H1 (cell line): Measurements from ENCODE around the gene ZFAND3. TPM values are rescaled to one million over a fixed set of nuclear protein-coding genes. Genes with fewer than 3 reads are reported as not detected.

ENCODE experiments used
- CTCF ChIA-PET: fragments of 300-600 bp; sonication (Branson Sonifier 250); formaldehyde crosslinking; loops from one replicate; lab custom pipeline; 2021; ENCODE audit not compliant: partially characterized antibody; lab: Charles Lee
- POLR2A ChIA-PET: fragments of 300-600 bp; sonication (Branson Sonifier 250); formaldehyde crosslinking; loops from one replicate; lab custom pipeline; 2021; ENCODE audit warnings: inconsistent platforms; ENCODE audit not compliant: partially characterized antibody; lab: Charles Lee
- DNase-seq, 2 experiments: peaks; one replicate each; pipeline versions ENCODE4 v3.0.0 to v3.0.0-alpha.2; 2010 to 2022; ENCODE audit warnings: low spot score in 2 of 2, low read depth in 1 of 2, mixed read lengths in 1 of 2
- FAIRE-seq: peaks from 2 replicates; lab custom pipeline; 2011; peaks lifted over from hg19 to GRCh38; lab: Jason Lieb, UNC
- H2AFZ ChIP-seq: 2 replicates; pipeline ENCODE4 v1.8.1; 2012; ENCODE audit warnings: low read length, inconsistent platforms
- H2AK5ac ChIP-seq: 2 replicates; pipeline ENCODE4 v1.6.1; 2013; ENCODE audit warnings: low read depth, low read length
- H2BK120ac ChIP-seq: replicated peaks from 2 replicates; pipeline ENCODE3; 2013; ENCODE audit warnings: low read depth, low read length, inconsistent platforms
- H2BK12ac ChIP-seq: 2 replicates; pipeline ENCODE4 v1.6.1; 2013; ENCODE audit warnings: low read depth, low read length
- H2BK15ac ChIP-seq: 2 replicates; pipeline ENCODE4 v1.6.1; 2013; ENCODE audit warnings: low read length
- H2BK20ac ChIP-seq: 2 replicates; pipeline ENCODE4 v1.6.1; 2013; ENCODE audit warnings: low read length
- H2BK5ac ChIP-seq: 2 replicates; pipeline ENCODE4 v1.6.1; 2013; ENCODE audit warnings: low read depth, low read length
- H3K14ac ChIP-seq: 2 replicates; pipeline ENCODE4 v1.6.1; 2013; ENCODE audit warnings: inconsistent platforms; ENCODE audit not compliant: insufficient read length
- H3K18ac ChIP-seq: 2 replicates; pipeline ENCODE4 v1.6.1; 2013; ENCODE audit warnings: low read length; ENCODE audit errors: extremely low read depth
- H3K23ac ChIP-seq: 2 replicates; pipeline ENCODE4 v1.6.1; 2013; ENCODE audit warnings: inconsistent platforms; ENCODE audit not compliant: insufficient read length
- H3K23me2 ChIP-seq: 2 replicates; pipeline ENCODE4 v1.6.1; 2013; ENCODE audit warnings: low read depth, low read length
- H3K27ac ChIP-seq: 2 replicates; pipeline ENCODE4 v1.6.1; 2011; ENCODE audit warnings: low read depth, low read length, inconsistent platforms
- H3K27me3 ChIP-seq, 4 experiments: replicated peaks in 1 of 4; 1 replicate in 1 of 4; 2 replicates in 3 of 4; pipeline versions ENCODE4 v1.6.1 to v1.8.1; 2011 to 2013; ENCODE audit warnings: low read length in 3 of 4, mild to moderate bottlenecking in 3 of 4, inconsistent platforms in 2 of 4, mixed read lengths in 2 of 4, moderate library complexity in 1 of 4; ENCODE audit not compliant: control insufficient read depth in 3 of 4, insufficient read depth in 3 of 4; ENCODE audit errors: extremely low read depth in 1 of 4
- H3K36me3 ChIP-seq, 4 experiments: 2 replicates each; pipeline versions ENCODE4 v1.6.1 to v1.8.1; 2011 to 2013; ENCODE audit warnings: mild to moderate bottlenecking in 4 of 4, low read length in 3 of 4, moderate library complexity in 2 of 4, control low read depth in 1 of 4, inconsistent platforms in 1 of 4; ENCODE audit not compliant: insufficient read depth in 4 of 4, control insufficient read depth in 2 of 4
- H3K4ac ChIP-seq: replicated peaks from 2 replicates; pipeline ENCODE3; 2013; ENCODE audit warnings: low read length, low read depth, mixed read lengths, inconsistent platforms; ENCODE audit not compliant: insufficient read length
- H3K4me1 ChIP-seq, 4 experiments: replicated peaks in 1 of 4; 1 replicate in 1 of 4; 2 replicates in 3 of 4; pipeline versions ENCODE4 v1.6.1 to v1.8.1; 2011 to 2013; ENCODE audit warnings: low read length in 3 of 4, inconsistent platforms in 2 of 4, mixed read lengths in 1 of 4; ENCODE audit not compliant: insufficient read depth in 4 of 4, control insufficient read depth in 3 of 4
- H3K4me2 ChIP-seq, 2 experiments: 2 replicates each; pipeline versions ENCODE4 v1.6.1 to v1.8.1; 2011 to 2013; ENCODE audit warnings: low read depth in 2 of 2, low read length in 2 of 2, control low read depth in 1 of 2, inconsistent platforms in 1 of 2, mild to moderate bottlenecking in 1 of 2; ENCODE audit not compliant: insufficient read depth in 1 of 2
- H3K4me3 ChIP-seq, 4 experiments: fragments of 200-600, 300-600 bp in 1 of 4; sonication (generic), shearing (Covaris generic), sonication (Bioruptor Twin) in 1 of 4; 2 replicates each; pipeline versions ENCODE4 v1.5.1 to v1.8.1; 2011 to 2016; ENCODE audit warnings: low read length in 4 of 4, low read depth in 3 of 4, control low read depth in 2 of 4, inconsistent platforms in 2 of 4, mild to moderate bottlenecking in 2 of 4, mixed read lengths in 1 of 4, moderate library complexity in 1 of 4; ENCODE audit not compliant: insufficient read depth in 2 of 4; ENCODE audit errors: extremely low read depth in 1 of 4
- H3K56ac ChIP-seq: replicated peaks from 2 replicates; pipeline ENCODE3; 2013; ENCODE audit warnings: low read depth, mild to moderate bottlenecking, mixed read lengths, low read length, inconsistent platforms; ENCODE audit not compliant: insufficient read length
- H3K79me1 ChIP-seq: 2 replicates; pipeline ENCODE4 v1.6.1; 2013; ENCODE audit warnings: low read depth, low read length, control low read depth
- H3K79me2 ChIP-seq, 2 experiments: 2 replicates each; pipeline versions ENCODE4 v1.6.1 to v1.8.1; 2012 to 2013; ENCODE audit warnings: low read length in 2 of 2, mild to moderate bottlenecking in 2 of 2, inconsistent platforms in 1 of 2; ENCODE audit not compliant: insufficient read depth in 2 of 2, control insufficient read depth in 1 of 2
- H3K9ac ChIP-seq, 4 experiments: replicated peaks in 1 of 4; 1 replicate in 1 of 4; 2 replicates in 3 of 4; pipeline versions ENCODE4 v1.6.1 to v1.8.1; 2011 to 2013; ENCODE audit warnings: low read depth in 3 of 4, low read length in 3 of 4, control low read depth in 2 of 4, mild to moderate bottlenecking in 2 of 4, moderate library complexity in 2 of 4, inconsistent platforms in 1 of 4; ENCODE audit errors: extremely low read depth in 1 of 4
- H3K9me3 ChIP-seq, 2 experiments: 2 replicates each; pipeline versions ENCODE4 v1.6.1 to v1.8.1; 2012 to 2013; ENCODE audit warnings: mild to moderate bottlenecking in 2 of 2, moderate library complexity in 2 of 2, control low read depth in 1 of 2, inconsistent platforms in 1 of 2, low read depth in 1 of 2, low read length in 1 of 2, mixed read lengths in 1 of 2; ENCODE audit not compliant: insufficient read depth in 2 of 2
- H4K20me1 ChIP-seq, 2 experiments: replicated peaks in 1 of 2; 2 replicates each; pipeline versions ENCODE3 to v1.8.1; 2011 to 2013; ENCODE audit warnings: inconsistent platforms in 2 of 2, low read length in 2 of 2, mild to moderate bottlenecking in 1 of 2; ENCODE audit not compliant: insufficient read depth in 2 of 2, control insufficient read depth in 1 of 2
- H4K5ac ChIP-seq: 2 replicates; pipeline ENCODE4 v1.6.1; 2013; ENCODE audit warnings: low read length, low read depth, mixed read lengths, inconsistent platforms; ENCODE audit not compliant: insufficient read length
- H4K8ac ChIP-seq: 2 replicates; pipeline ENCODE4 v1.8.0; 2013; ENCODE audit warnings: mild to moderate bottlenecking, moderate library complexity, low read length, inconsistent platforms; ENCODE audit not compliant: insufficient read depth; ENCODE audit errors: extremely low read depth
- H4K91ac ChIP-seq: replicated peaks from 2 replicates; pipeline ENCODE3; 2013; ENCODE audit warnings: low read length, mixed read lengths, inconsistent platforms; ENCODE audit not compliant: insufficient read length
- ATF3 ChIP-seq: IDR thresholded peaks from 2 replicates; pipeline ENCODE4 v1.6.1; 2011; ENCODE audit warnings: low read depth, mild to moderate bottlenecking, low read length; ENCODE audit not compliant: insufficient read depth
- BACH1 ChIP-seq: IDR thresholded peaks from 2 replicates; pipeline ENCODE4 v1.6.1; 2012; ENCODE audit warnings: low read length, improper control_type of control experiment
- CHD2 ChIP-seq: IDR thresholded peaks from 2 replicates; pipeline ENCODE4 v1.6.1; 2012; ENCODE audit warnings: low read length, improper control_type of control experiment
- CTBP2 ChIP-seq: IDR thresholded peaks from 2 replicates; pipeline ENCODE4 v1.7.0; 2011; ENCODE audit warnings: borderline replicate concordance, mild to moderate bottlenecking, moderate library complexity, mixed read lengths, low read length; ENCODE audit not compliant: insufficient read depth, insufficient read length
- EP300 ChIP-seq, 2 experiments: IDR thresholded peaks; 1 replicate in 1 of 2; 2 replicates in 1 of 2; pipeline ENCODE4 v1.6.1; 2011 to 2012; ENCODE audit warnings: low read depth in 2 of 2, low read length in 2 of 2, mild to moderate bottlenecking in 2 of 2, borderline replicate concordance in 1 of 2, inconsistent platforms in 1 of 2, moderate library complexity in 1 of 2
- MAFK ChIP-seq: IDR thresholded peaks from 2 replicates; pipeline ENCODE4 v1.6.1; 2012; ENCODE audit warnings: low read depth, mild to moderate bottlenecking, improper control_type of control experiment, low read length
- PHF8 ChIP-seq: fragments of 200-600 bp; sonication (generic); conservative IDR thresholded peaks from 2 replicates; pipeline ENCODE4 v1.7.1; 2012; ENCODE audit warnings: low read depth, mild to moderate bottlenecking, inconsistent platforms, low read length, moderate library complexity
- POLR2A ChIP-seq, 2 experiments: IDR thresholded peaks; 1 replicate in 1 of 2; 2 replicates in 1 of 2; pipeline ENCODE4 v1.6.1; 2011; ENCODE audit warnings: low read depth in 2 of 2, low read length in 2 of 2, mild to moderate bottlenecking in 2 of 2; ENCODE audit errors: control extremely low read depth in 1 of 2
- RAD21 ChIP-seq, 2 experiments: IDR thresholded peaks in 1 of 2; conservative IDR thresholded peaks in 1 of 2; 2 replicates each; pipeline ENCODE4 v1.6.1; 2011; ENCODE audit warnings: low read depth in 2 of 2, low read length in 2 of 2, improper control_type of control experiment in 1 of 2, inconsistent platforms in 1 of 2, mild to moderate bottlenecking in 1 of 2, moderate library complexity in 1 of 2
- RXRA ChIP-seq: IDR thresholded peaks from 2 replicates; pipeline ENCODE4 v1.6.1; 2011; ENCODE audit warnings: low read depth, mild to moderate bottlenecking, low read length, moderate library complexity; ENCODE audit not compliant: insufficient read depth
- TAF1 ChIP-seq: IDR thresholded peaks from 2 replicates; pipeline ENCODE4 v1.6.1; 2011; ENCODE audit warnings: mild to moderate bottlenecking, low read depth, low read length
- TBP ChIP-seq: IDR thresholded peaks from 2 replicates; pipeline ENCODE4 v1.6.1; 2011; ENCODE audit warnings: low read depth, low read length, improper control_type of control experiment
- YY1 ChIP-seq: IDR thresholded peaks from 2 replicates; pipeline ENCODE4 v1.6.1; 2011; ENCODE audit warnings: low read depth, mild to moderate bottlenecking, low read length
- WGBS, 2 experiments: shearing (Covaris generic) in 1 of 2; methylation state at CpG; one replicate each; pipeline versions ENCODE4 v1.1.6 to v1.1.7; 2013 to 2015; ENCODE audit warnings: low lambda C conversion rate in 2 of 2, mixed read lengths in 2 of 2, inconsistent platforms in 1 of 2, low coverage in 1 of 2, missing lambda C conversion rate in 1 of 2; ENCODE audit not compliant: insufficient replicate concordance in 2 of 2, insufficient coverage in 1 of 2, insufficient read length in 1 of 2; ENCODE audit errors: extremely low coverage in 1 of 2, missing lambda C conversion rate in 1 of 2; 5-methylcytosine and 5-hydroxymethylcytosine counted together
- polyA plus RNA-seq, 7 experiments: library from polyadenylated mRNA; depleted of rRNA in 3 of 7; stranded (reverse) in 5 of 7; unstranded in 2 of 7; fragments of >200 nt in 5 of 7; fragments of 200-250 nt in 2 of 7; gene quantifications; 1 replicate in 5 of 7; 2 replicates in 1 of 7; 4 replicates in 1 of 7; pipeline versions ENCODE4 v1.2.1 to v1.2.3, GENCODE V29; 2011 to 2013; ENCODE audit warnings: missing spikeins in 2 of 7, mixed read lengths in 2 of 7
- total RNA-seq: library from RNA; stranded (reverse); fragmentation: NEBNext Ultra II Directional; extraction: Animal tissue kit (Norgen Biotek cat#: 25700); gene quantifications from 2 replicates; pipeline ENCODE4 v1.2.1, GENCODE V29; 2021

Gene ZFAND3
- total and polyA plus RNA-seq, 2 of the 8 experiments (the other 6 are each of a cell fraction or from before 2014, with no cell fraction given), result 13.0 to 51.3 TPM

- H4K8ac ChIP-seq, result no peak overlapping the region
- CTCF ChIA-PET, result no interaction called here
- no peak for TF ChIP-seq ATF3
- TF ChIP-seq RXRA, result no peak
- no peak for TF ChIP-seq TBP
- no peak for TF ChIP-seq TAF1
- TF ChIP-seq EP300 (IDR thresholded peaks at IDR 0.05; ENCODE audit: borderline replicate concordance in 1 of 2, low read depth in 2 of 2, low read length in 2 of 2), result no peak
- no peak for TF ChIP-seq MAFK
- no peak for TF ChIP-seq POLR2A (IDR thresholded peaks at IDR 0.05; ENCODE audit: control extremely low read depth in 1 of 2, low read depth in 2 of 2, low read length in 2 of 2)
- TF ChIP-seq BACH1, result no peak
- no peak for TF ChIP-seq PHF8
- TF ChIP-seq CHD2, result no peak
- TF ChIP-seq CTBP2, result no peak
- no peak for TF ChIP-seq YY1
- no peak for TF ChIP-seq RAD21 (IDR thresholded peaks at IDR 0.05 in 1 of 2, conservative IDR thresholded peaks at IDR 0.05 in 1 of 2; ENCODE audit: low read depth in 2 of 2, low read length in 2 of 2)
Measured at GRCh38 chr6:37965964-37966676, 146.6 kb downstream of the ZFAND3 start.

More at GRCh38 chr6:37965964-37966676, 146.6 kb downstream of the ZFAND3 start:
- no peaks in the 10 kb centered on the region for H3K27me3 ChIP-seq
- no peak overlapping the region for H2AK5ac ChIP-seq
- no peak overlapping the region for H4K5ac ChIP-seq
- peaks cover 0 to 11% of the 10 kb centered on the region in 2 experiments; a peak in 2 of 4 replicates for H3K79me2 ChIP-seq
- H3K9me3 ChIP-seq, result peaks cover 0 to 6% of the 10 kb centered on the region in 2 experiments; a peak in 1 of 4 replicates
- no peak overlapping the region for H3K27ac ChIP-seq
- H3K36me3 ChIP-seq, result no peaks in the 10 kb centered on the region
- H3K4me2 ChIP-seq, result no peak overlapping the region
- H3K14ac ChIP-seq, result no peak overlapping the region
- no peak overlapping the region for H3K4ac ChIP-seq
- H3K56ac ChIP-seq, result no peak overlapping the region
- FAIRE-seq (no peak), DNase-seq (no peak)
- H3K4me1 ChIP-seq, result no peaks in the 10 kb centered on the region
- no peak overlapping the region for H2BK20ac ChIP-seq
- no peaks in the 10 kb centered on the region for H4K20me1 ChIP-seq
- H2AFZ ChIP-seq, result no peak overlapping the region
- H2BK120ac ChIP-seq, result no peak overlapping the region
- H3K79me1 ChIP-seq, result no peaks in the 10 kb centered on the region
- H2BK15ac ChIP-seq, result no peak overlapping the region
- H3K4me3 ChIP-seq, result no peak overlapping the region
- no peak overlapping the region for H2BK5ac ChIP-seq
- no peak overlapping the region for H3K18ac ChIP-seq
- no peak overlapping the region for H3K23ac ChIP-seq
- H2BK12ac ChIP-seq, result no peak overlapping the region
- POLR2A ChIA-PET, result no interaction called here
- H3K9ac ChIP-seq, result no peak overlapping the region
- WGBS, 2 experiments, result 87% methylated on average over 3 of the region's 3 CpGs; no CpG with 5 or more reads in 1 of the 2 experiments
- H3K23me2 ChIP-seq, result no peaks in the 10 kb centered on the region
- no peak overlapping the region for H4K91ac ChIP-seq
